Activated CD8-positive, alpha-beta memory T cell treated with anti-CD3 and anti-CD28 coated beads, Interleukin-2, amount 50 U/mL, for 24 hours (primary cell): ENCODE data around the gene DICER1.

Experiments
- DNase-seq: peaks from one replicate; pipeline ENCODE4 v3.0.0-alpha.2; 2020; ENCODE audit errors: extremely low read depth

Gene DICER1

GRCh38 chr14:95039993-95040348 lies 117.4 kb downstream of the DICER1 start:
- DNase-seq: no peak

- no peak for DNase-seq
Observed at GRCh38 chr14:95039259-95039992, 117.9 kb downstream of the DICER1 start.

GRCh38 chr14:95038521-95039250 lies 118.6 kb downstream of the DICER1 start:
- no peak for DNase-seq

GRCh38 chr14:95037273-95037672 lies 120.1 kb downstream of the DICER1 start:
- no peak for DNase-seq
